Mammary epithelial cell (primary cell): Measurements from ENCODE around the gene SDK1.

ENCODE experiments used
- CTCF ChIP-seq, 2 donors: IDR thresholded peaks in 1 of 2; conservative IDR thresholded peaks in 1 of 2; 2 replicates each; pipeline ENCODE4 v1.5.1; 2011 to 2012; ENCODE audit warnings: inconsistent platforms in 2 of 2, low read length in 2 of 2, mild to moderate bottlenecking in 2 of 2, control low read depth in 1 of 2, low read depth in 1 of 2; ENCODE audit not compliant: insufficient read depth in 1 of 2; ENCODE audit errors: extremely low read depth in 1 of 2
- EZH2 ChIP-seq: IDR thresholded peaks from 2 replicates; pipeline ENCODE4 v1.6.1; 2012; ENCODE audit warnings: low read length, inconsistent platforms, borderline replicate concordance

GRCh38 chr7:3436112-3436511 lies 135.1 kb downstream of the SDK1 start:
- TF ChIP-seq CTCF (conservative IDR thresholded peaks at IDR 0.05 in 1 of 2, IDR thresholded peaks at IDR 0.05 in 1 of 2; ENCODE audit: extremely low read depth in 1 of 2, insufficient read depth in 1 of 2, low read depth in 1 of 2, low read length in 2 of 2) = no peak
- TF ChIP-seq EZH2 = no peak
